NCI-H1417 (cell line): ENCODE data around the gene BICC1.

Experiments
- DNase-seq, 3 experiments: peaks; one replicate each; lab custom pipeline; 2025; lab: John Stamatoyannopoulos, UW

Gene BICC1

GRCh38 chr10:58820861-58821751 is 308.4 kb downstream of the BICC1 start:
- no peak for DNase-seq

GRCh38 chr10:58821752-58822056 is 309.0 kb downstream of the BICC1 start:
- no peak for DNase-seq

GRCh38 chr10:58823983-58824382 is 311.3 kb downstream of the BICC1 start:
- DNase-seq, result no peak

GRCh38 chr10:58824396-58824795 is 311.7 kb downstream of the BICC1 start:
- DNase-seq, result no peak

- DNase-seq, result no peak
Observed at GRCh38 chr10:58826694-58827093, 314.0 kb downstream of the BICC1 start.

GRCh38 chr10:58827381-58827780 is 314.7 kb downstream of the BICC1 start:
- no peak for DNase-seq

GRCh38 chr10:58829839-58830238 is 317.2 kb downstream of the BICC1 start:
- no peak for DNase-seq

GRCh38 chr10:58830697-58831096 is 318.0 kb downstream of the BICC1 start:
- DNase-seq, result peak in 2 of 3 experiments; percentile 6 to 65

- DNase-seq, result no peak
Observed at GRCh38 chr10:58833771-58834561, 321.3 kb downstream of the BICC1 start.

GRCh38 chr10:58836176-58836700 is 323.6 kb downstream of the BICC1 start:
- no peak for DNase-seq

GRCh38 chr10:58836991-58837575 is 324.4 kb downstream of the BICC1 start:
- no peak for DNase-seq

GRCh38 chr10:58837826-58838225 is 325.2 kb downstream of the BICC1 start:
- no peak for DNase-seq

- no peak for DNase-seq
Observed at GRCh38 chr10:58838561-58839208, 326.0 kb downstream of the BICC1 start.

GRCh38 chr10:58839771-58840170 is 327.1 kb downstream of the BICC1 start:
- DNase-seq, result no peak

- DNase-seq, result no peak
Observed at GRCh38 chr10:58840840-58841435, 328.3 kb downstream of the BICC1 start.

- DNase-seq, result no peak
Observed at GRCh38 chr10:58842860-58843376, 330.2 kb downstream of the BICC1 start.

GRCh38 chr10:58843760-58844159 is 331.1 kb downstream of the BICC1 start:
- no peak for DNase-seq

- DNase-seq, result no peak
Observed at GRCh38 chr10:58844680-58845079, 332.0 kb downstream of the BICC1 start.

- no peak for DNase-seq
Observed at GRCh38 chr10:58846856-58847255, 334.2 kb downstream of the BICC1 start.

- no peak for DNase-seq
Observed at GRCh38 chr10:58851606-58852005, 338.9 kb downstream of the BICC1 start.

GRCh38 chr10:58853668-58854067 is 341.0 kb downstream of the BICC1 start:
- DNase-seq, result no peak
